GM18951 (cell line): ENCODE data around the gene MAT1A.

Experiments used
- POLR2A ChIP-seq: IDR thresholded peaks from 4 replicates; pipeline ENCODE4 v1.6.1; 2011; ENCODE audit warnings: mild to moderate bottlenecking; ENCODE audit not compliant: insufficient read length, insufficient read depth; ENCODE audit errors: extremely low read depth
- in situ Hi-C: fragments of 300-500 bp; cut with MboI; formaldehyde crosslinking; loops from one replicate; pipeline ENCODE4 v1.12.0; 2022; ENCODE audit warnings: low sequenced_read_pairs, mixed read lengths, inconsistent platforms; ENCODE audit not compliant: unreplicated experiment

The MAT1A gene

GRCh38 chr10:80296942-80297341 is 7.5 kb upstream of the MAT1A start:
- no peak for TF ChIP-seq POLR2A
- in situ Hi-C loops = no loop called here

DNA sequence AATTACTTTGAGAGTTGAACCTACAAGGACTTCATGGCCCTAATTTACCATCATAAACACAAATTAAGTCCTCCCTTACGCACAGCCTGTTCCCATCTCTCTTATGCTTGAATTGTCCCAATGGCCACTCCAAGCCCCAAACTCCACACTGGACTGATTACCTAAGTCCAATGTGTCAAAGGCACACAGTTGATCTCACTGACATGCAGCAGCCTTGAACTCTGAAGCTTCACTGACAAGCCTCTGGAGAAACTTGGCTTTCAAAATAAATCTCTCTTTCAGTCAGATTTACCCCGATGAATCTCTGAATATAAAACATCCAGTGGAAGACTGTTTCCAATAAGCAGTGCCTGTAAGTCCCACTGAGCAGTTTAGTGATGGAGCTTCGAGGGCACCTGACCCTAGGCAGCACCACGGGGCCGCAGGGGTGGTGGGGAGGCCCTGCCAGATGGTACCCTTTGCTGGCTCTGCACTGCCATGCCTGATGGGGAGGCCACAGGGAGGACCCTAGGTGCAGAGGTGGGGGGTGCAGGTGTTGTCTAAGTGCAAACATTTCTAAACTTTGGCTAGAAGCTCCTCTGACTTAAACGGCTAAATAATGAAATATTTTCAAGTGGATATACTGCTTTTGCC is 3.3 kb upstream of the MAT1A start:
- in situ Hi-C loops = no loop called here
- no peak for TF ChIP-seq POLR2A

DNA sequence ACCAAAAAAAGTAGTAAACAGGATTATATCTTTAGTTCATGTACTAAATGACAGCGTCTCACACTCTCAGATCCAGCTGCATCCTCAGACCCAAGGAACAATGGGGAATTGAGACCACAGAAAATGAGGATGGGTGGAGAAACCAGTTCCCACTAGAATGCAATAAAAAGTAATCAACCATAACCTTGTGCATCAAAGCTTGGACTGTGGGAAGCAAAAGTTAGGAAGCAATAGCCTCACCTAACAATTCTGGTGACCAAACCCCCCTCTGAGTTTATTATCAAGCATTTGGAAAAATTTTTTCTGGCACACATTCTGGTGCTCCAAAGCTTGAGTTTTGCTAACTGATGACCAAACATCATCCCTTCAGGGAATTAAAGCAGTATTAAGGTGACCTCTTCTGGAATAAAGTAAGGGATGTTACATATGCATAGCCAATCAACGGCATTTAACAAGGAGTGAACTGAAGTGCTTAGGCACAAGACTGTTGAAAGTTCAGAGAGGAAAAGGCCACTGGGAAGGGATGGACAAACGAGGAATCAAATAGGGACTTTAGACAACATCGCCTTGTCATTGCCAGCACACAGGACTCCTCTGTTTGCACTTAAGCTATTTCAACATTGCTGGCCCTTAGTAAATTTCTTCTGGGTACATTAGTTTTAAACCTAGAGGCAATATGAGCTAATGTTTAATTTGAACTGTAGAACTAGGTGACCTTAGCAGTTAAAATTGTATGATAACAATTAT is 1.2 kb upstream of the MAT1A start:
- TF ChIP-seq POLR2A = no peak
- in situ Hi-C loops = no loop called here

- no peak for TF ChIP-seq POLR2A
- in situ Hi-C loops = no loop called here
Observed at GRCh38 chr10:80288849-80289248, 609 bp downstream of the MAT1A start.

DNA sequence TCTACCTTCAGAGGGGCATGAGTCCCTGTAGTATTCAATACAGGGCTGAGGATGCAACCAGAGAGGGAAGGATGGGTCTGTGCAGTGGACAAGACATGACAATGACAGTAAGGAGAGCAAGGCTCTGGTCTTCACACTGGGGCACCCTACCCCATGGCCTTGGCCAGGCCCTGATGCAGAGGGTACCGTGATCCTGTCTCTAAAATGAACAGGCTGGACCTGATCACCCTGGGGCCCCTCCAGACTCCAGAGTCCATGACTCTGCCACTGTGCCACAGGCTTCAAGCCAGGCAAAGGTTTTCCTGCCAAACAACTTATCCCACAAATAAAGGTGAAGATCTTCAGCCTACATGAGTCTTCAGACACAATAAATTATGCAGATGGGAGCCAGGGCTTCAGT is 4.9 kb downstream of the MAT1A start:
- in situ Hi-C loops = no loop called here
- TF ChIP-seq POLR2A = no peak

GRCh38 chr10:80283536-80284199 is 5.8 kb downstream of the MAT1A start:
- TF ChIP-seq POLR2A = no peak
- in situ Hi-C loops = no loop called here

- TF ChIP-seq POLR2A = no peak
- in situ Hi-C loops = no loop called here
Observed at GRCh38 chr10:80283119-80283518, 6.3 kb downstream of the MAT1A start.

GRCh38 chr10:80281784-80282765 is 7.4 kb downstream of the MAT1A start:
- no peak for TF ChIP-seq POLR2A
- in situ Hi-C loops = no loop called here

DNA sequence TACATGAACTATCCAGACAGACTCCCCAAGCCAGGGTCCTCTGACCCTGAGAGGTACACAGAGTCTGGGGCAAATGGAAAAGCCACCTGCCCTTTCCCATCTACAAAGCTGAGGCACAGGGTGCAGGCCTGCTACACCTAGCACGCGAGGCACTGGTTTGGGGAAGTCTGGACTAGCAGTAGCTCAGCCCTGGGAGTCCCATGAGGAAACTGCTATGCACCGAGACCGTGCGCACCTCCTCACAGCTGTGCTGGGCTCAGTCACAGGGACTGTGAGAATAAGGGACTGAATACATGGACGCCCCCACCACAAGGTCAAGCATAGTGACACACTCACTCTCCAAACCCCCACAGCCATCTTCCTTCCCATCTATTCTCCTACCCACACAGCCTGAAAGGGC is 8.2 kb downstream of the MAT1A start:
- TF ChIP-seq POLR2A = no peak
- in situ Hi-C loops = no loop called here

DNA sequence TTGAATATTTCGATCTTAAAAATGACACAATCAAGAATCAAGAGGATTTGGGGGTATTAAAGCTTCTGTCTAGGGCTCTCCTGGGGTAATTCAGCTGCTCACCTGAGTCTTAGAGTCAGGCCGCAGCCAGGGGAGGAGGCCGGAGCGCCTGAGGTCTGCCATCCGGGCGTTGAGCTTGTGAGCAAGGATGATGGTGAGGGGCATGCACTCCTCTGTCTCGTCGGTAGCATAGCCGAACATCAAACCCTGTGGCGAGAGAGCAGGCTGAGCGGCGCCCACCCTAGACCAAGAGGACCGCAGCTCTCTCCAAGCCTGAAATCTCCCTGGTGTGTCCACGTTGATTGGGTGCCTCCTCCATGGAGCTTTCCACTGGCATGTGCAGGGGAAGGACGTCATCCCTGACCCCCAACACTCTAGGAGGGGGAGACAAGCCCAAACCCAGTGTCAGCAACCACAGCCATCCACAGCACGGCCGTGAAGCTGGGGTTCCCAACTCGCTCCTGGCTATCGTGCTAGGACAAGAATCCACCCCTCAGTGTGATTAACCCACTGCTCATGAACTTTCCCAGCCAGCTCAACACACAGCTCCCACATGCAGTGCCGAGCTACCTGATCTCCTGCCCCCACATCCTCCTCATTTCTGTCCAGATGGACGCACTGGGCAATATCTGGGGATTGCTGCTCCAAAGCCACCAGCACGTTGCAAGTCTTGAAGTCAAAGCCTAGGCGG is 9.2 kb downstream of the MAT1A start:
- in situ Hi-C loops = no loop called here
- TF ChIP-seq POLR2A = no peak

DNA sequence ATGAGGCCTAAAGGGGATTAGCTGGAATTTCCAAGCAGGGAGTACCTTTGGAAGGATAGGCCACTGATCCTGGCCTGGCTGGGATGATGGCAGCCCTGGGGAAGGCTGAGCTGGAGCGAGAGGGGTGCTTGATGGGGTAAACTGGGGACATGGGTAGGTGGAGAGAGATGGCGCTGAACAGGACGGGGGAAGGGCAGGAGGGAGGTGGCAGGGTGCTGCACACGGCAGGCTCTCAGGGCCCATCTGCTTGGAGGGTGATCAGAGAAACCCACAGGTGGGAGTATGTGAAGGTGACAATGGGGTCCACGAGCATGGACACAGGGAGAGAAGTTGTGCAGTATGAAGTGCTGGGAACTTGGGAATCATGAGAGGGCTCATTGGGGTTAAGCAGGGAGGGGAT is 10.3 kb downstream of the MAT1A start:
- TF ChIP-seq POLR2A = no peak
- in situ Hi-C loops = no loop called here

- no peak for TF ChIP-seq POLR2A
- in situ Hi-C loops = no loop called here
Observed at GRCh38 chr10:80278480-80278879, 11.0 kb downstream of the MAT1A start.
